PC-3 (cell line): Measurements from ENCODE around the gene TYW1. TPM values are rescaled to one million over a fixed set of nuclear protein-coding genes. Genes with fewer than 3 reads are reported as not detected.
"Not testable (repeated sequence)": the region's sequence is repeated elsewhere in the genome, so short reads cannot be mapped to it uniquely, and the experiment has no call there.

ENCODE experiments used
- ATAC-seq: fragments of 200-7000 bp; cut with Tn5 transposase; 2 replicates; pipeline ENCODE4 v1.9.1; 2020; ENCODE audit warnings: mild to moderate bottlenecking, moderate library complexity
- Bru-seq: library from RNA; stranded (reverse); fragments of 400-500 nt; gene quantifications from one replicate; lab custom pipeline; 2021; lab: Mats Ljungman, UMichigan
- BruChase-seq, 2 experiments: library from RNA; stranded (reverse); fragments of 400-500 nt; gene quantifications; one replicate each; lab custom pipeline; 2021; lab: Mats Ljungman, UMichigan
- BruUV-seq: library from RNA; stranded (reverse); fragments of 400-500 nt; replicated peaks from 2 replicates; lab custom pipeline; 2021; lab: Mats Ljungman, UMichigan
- CTCF ChIA-PET: fragments of 300-600 bp; sonication (Branson Sonifier 250); formaldehyde crosslinking; loops from one replicate; lab custom pipeline; 2022; ENCODE audit warnings: antibody characterized with exemption; lab: Charles Lee
- POLR2A ChIA-PET: fragments of 300-600 bp; sonication (Branson Sonifier 250); formaldehyde crosslinking; loops from one replicate; lab custom pipeline; 2022; ENCODE audit warnings: antibody characterized with exemption; ENCODE audit not compliant: unreplicated experiment; lab: Charles Lee
- DNase-seq: peaks from one replicate; pipeline ENCODE4 v3.0.0-alpha.2; 2015
- H2AFZ ChIP-seq: fragments of 300-600 bp; sonication (generic); 2 replicates; pipeline ENCODE4 v1.6.0; 2016; ENCODE audit warnings: antibody characterized with exemption, low read length
- H3F3A ChIP-seq: fragments of 300-600 bp; sonication (generic); one replicate; pipeline ENCODE4 v1.6.0; 2017; ENCODE audit warnings: antibody characterized with exemption, low read length, control low read depth, mild to moderate bottlenecking; ENCODE audit not compliant: unreplicated experiment
- H3K27ac ChIP-seq: fragments of 300-600 bp; sonication (generic); 2 replicates; pipeline ENCODE4 v1.5.1; 2016; ENCODE audit warnings: mild to moderate bottlenecking, low read length
- H3K27me3 ChIP-seq: fragments of 300-600 bp; sonication (generic); 2 replicates; pipeline ENCODE4 v1.6.1; 2016; ENCODE audit warnings: low read length, mixed read lengths
- H3K36me3 ChIP-seq: fragments of 300-600 bp; sonication (generic); 2 replicates; pipeline ENCODE4 v1.6.1; 2016; ENCODE audit warnings: low read depth, mixed run types, low read length, mixed read lengths
- H3K4me1 ChIP-seq: fragments of 300-600 bp; sonication (generic); 2 replicates; pipeline ENCODE4 v1.5.1; 2016; ENCODE audit warnings: low read length; ENCODE audit not compliant: insufficient read depth
- H3K4me2 ChIP-seq: fragments of 300-600 bp; sonication (generic); 2 replicates; pipeline ENCODE4 v1.6.0; 2016; ENCODE audit warnings: low read length
- H3K4me3 ChIP-seq: fragments of 300-600 bp; sonication (generic); 2 replicates; pipeline ENCODE4 v1.5.1; 2016; ENCODE audit warnings: mild to moderate bottlenecking, low read length, mixed read lengths
- H3K79me2 ChIP-seq: fragments of 300-600 bp; sonication (generic); 2 replicates; pipeline ENCODE4 v1.6.1; 2017; ENCODE audit warnings: low read length, mixed read lengths
- H3K9ac ChIP-seq: fragments of 300-600 bp; sonication (generic); 2 replicates; pipeline ENCODE4 v1.6.0; 2016; ENCODE audit warnings: mild to moderate bottlenecking, low read length
- H3K9me2 ChIP-seq: fragments of 300-600 bp; sonication (generic); replicated peaks from 2 replicates; pipeline ENCODE4 v1.6.1; 2016; ENCODE audit warnings: mixed run types, low read length, mixed read lengths
- H3K9me3 ChIP-seq: fragments of 300-600 bp; sonication (generic); 2 replicates; pipeline ENCODE4 v1.6.1; 2016; ENCODE audit warnings: low read length, mixed read lengths
- H4K20me1 ChIP-seq: fragments of 300-600 bp; sonication (generic); 2 replicates; pipeline ENCODE4 v1.6.1; 2016; ENCODE audit warnings: low read length, mixed read lengths
- EZH2 ChIP-seq: fragments of 300-600 bp; sonication (generic); IDR thresholded peaks from one replicate; pipeline ENCODE4 v1.6.1; 2017; ENCODE audit warnings: antibody characterized with exemption, mild to moderate bottlenecking, low read length; ENCODE audit not compliant: unreplicated experiment
- EZH2phosphoT487 ChIP-seq: fragments of 300-600 bp; sonication (generic); IDR thresholded peaks from 2 replicates; pipeline ENCODE4 v1.6.1; 2018; ENCODE audit warnings: mild to moderate bottlenecking, antibody characterized with exemption, low read length, borderline replicate concordance
- intact Hi-C: fragments of 100-400 bp; cut with micrococcal nuclease; formaldehyde crosslinking; loops from 2 replicates; pipeline ENCODE4 v1.9.0; 2023
- long read RNA-seq: library from polyadenylated mRNA; unstranded; transcript quantifications from one replicate; pipeline ENCODE4 v2.0.0, GENCODE V29; 2021; ENCODE audit not compliant: unreplicated experiment
- total RNA-seq: library from RNA; depleted of rRNA; stranded (reverse); fragments of >200 nt; gene quantifications from 2 replicates; pipeline ENCODE4 v1.2.3, GENCODE V29; 2014; rRNA removed
- TF ChIP-seq, protein P1 (sequence below): fragments of 300-600 bp; sonication (generic); conservative IDR thresholded peaks from 2 replicates; pipeline ENCODE4 v1.5.1; 2017; ENCODE audit warnings: antibody characterized with exemption, low read depth, mild to moderate bottlenecking, low read length

Gene TYW1, protein sequence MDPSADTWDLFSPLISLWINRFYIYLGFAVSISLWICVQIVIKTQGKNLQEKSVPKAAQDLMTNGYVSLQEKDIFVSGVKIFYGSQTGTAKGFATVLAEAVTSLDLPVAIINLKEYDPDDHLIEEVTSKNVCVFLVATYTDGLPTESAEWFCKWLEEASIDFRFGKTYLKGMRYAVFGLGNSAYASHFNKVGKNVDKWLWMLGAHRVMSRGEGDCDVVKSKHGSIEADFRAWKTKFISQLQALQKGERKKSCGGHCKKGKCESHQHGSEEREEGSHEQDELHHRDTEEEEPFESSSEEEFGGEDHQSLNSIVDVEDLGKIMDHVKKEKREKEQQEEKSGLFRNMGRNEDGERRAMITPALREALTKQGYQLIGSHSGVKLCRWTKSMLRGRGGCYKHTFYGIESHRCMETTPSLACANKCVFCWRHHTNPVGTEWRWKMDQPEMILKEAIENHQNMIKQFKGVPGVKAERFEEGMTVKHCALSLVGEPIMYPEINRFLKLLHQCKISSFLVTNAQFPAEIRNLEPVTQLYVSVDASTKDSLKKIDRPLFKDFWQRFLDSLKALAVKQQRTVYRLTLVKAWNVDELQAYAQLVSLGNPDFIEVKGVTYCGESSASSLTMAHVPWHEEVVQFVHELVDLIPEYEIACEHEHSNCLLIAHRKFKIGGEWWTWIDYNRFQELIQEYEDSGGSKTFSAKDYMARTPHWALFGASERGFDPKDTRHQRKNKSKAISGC
- total RNA-seq: 12.8 and 13.4 TPM in 2 replicates
- Bru-seq, nascent RNA: percentile 76 among the genes with signal in this experiment
- BruChase-seq, experiment 1, labeled RNA remaining after a 6-hour chase: percentile 66 among the genes with signal in this experiment
- percentile 68 among the genes with signal in this experiment for BruChase-seq, experiment 2, labeled RNA remaining after a 2-hour chase
- long read RNA-seq, transcript TYW1-201 (16 exons, 3,348 nt): major isoform, 56 of 98 reads
- long read RNA-seq, partial matches to known transcripts: 24 of 98 reads
- long read RNA-seq, other reads (novel, unspliced or antisense): 18 of 98 reads

DNA sequence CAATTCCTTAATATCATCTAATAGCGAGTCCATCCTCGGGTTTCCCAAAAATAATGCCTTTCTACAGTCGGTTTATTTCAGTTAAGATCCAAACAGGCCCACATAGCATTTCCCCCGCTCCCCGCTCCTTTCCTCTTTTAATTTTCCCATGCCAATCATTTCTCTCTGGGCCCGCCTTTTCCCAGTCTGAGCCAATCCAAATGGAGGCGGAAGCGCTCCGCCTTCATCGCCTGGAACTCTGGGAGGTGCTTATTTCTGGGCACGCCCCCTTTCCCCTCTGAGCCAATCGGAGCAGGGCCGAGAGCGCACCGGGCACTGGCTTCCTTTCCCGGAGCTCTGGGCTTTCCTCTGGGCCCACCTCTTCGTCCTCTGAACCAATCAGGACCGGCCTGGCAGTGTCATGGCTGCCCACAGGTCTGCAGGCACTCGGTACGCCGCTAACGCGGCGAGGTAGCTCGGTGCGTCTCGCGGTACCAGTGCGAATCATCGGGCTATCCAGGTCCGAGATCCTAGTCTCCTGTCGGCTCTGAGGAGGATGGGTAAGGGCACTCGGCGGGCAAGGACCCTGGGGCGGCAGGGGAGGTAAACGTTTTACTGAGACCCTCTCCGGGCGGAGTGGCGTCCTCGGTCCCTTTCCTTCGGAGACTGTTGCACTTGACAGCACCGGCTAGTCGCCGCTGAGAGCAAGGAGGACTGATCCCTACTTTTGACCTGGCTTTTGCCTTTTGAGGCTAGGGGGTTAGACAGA, at the start of gene TYW1:
TYW1 (plus strand) TSS at position 390 of the 748 bp plus-strand sequence; CDS start at position 536, 146 bp downstream.
- Histone ChIP-seq H3K4me3 (peak within 1 kb of the TSS; percentile 74), H2AFZ (peak within 1 kb of the TSS; percentile 86), H3K9ac (peak within 1 kb of the TSS; percentile 78), H3K27ac (0 out of 2 replicates have a peak within 1 kb of the TSS, but pooled peaks have one; percentile 34), H3K4me2 (peak within 1 kb of the TSS; percentile 86), H3K79me2 (peaks cover 40% of the 10 kb centered on the region)
- H3K36me3 ChIP-seq, H3F3A ChIP-seq, H3K27me3 ChIP-seq, H3K9me3 ChIP-seq, H3K9me2 ChIP-seq, H3K4me1 ChIP-seq, BruUV-seq, H4K20me1 ChIP-seq: not testable (repeated sequence)
- intact Hi-C loops: loop anchor here (1.0 to 2.0 kb wide), 2 partner anchors 76 to 152 kb away; partner anchors contain the start of gene TMEM248
- ATAC-seq: peak; percentile 90
- ChIA-PET CTCF (interaction anchor here (0.6 kb wide), 1 partner anchor 966 kb away, joined by 18 read pairs; no protein-coding TSS in a partner anchor), POLR2A (interaction anchor here (0.6 to 0.7 kb wide), 2 partner anchors 76 to 152 kb away, joined by 4 to 13 read pairs; partner anchors contain the start of gene TMEM248)
- peak; percentile 98 for DNase-seq

GRCh38 chr7:66948480-66949109, 48.0 kb upstream of the TYW1 start:
- Histone ChIP-seq H3K4me1 (peaks cover 18% of the 10 kb centered on the region), H3K36me3 (peaks cover 27% of the 10 kb centered on the region), H3K79me2 (no peaks in the 10 kb centered on the region), H3K4me2 (no peak overlapping the region), H3K27me3 (no peaks in the 10 kb centered on the region), H3K4me3 (no peak overlapping the region), H4K20me1 (no peaks in the 10 kb centered on the region), H3K9me2 (no peaks in the 10 kb centered on the region), H3K9me3 (no peaks in the 10 kb centered on the region), H3K27ac (no peak overlapping the region), H3F3A (no peaks in the 10 kb centered on the region), H3K9ac (no peak overlapping the region), H2AFZ (no peak overlapping the region)
- DNase-seq (no peak), ATAC-seq (no peak)
- CTCF ChIA-PET: no interaction called here
- intact Hi-C loops: no loop called here
- no peak for TF ChIP-seq EZH2
- TF ChIP-seq, protein P1, sequence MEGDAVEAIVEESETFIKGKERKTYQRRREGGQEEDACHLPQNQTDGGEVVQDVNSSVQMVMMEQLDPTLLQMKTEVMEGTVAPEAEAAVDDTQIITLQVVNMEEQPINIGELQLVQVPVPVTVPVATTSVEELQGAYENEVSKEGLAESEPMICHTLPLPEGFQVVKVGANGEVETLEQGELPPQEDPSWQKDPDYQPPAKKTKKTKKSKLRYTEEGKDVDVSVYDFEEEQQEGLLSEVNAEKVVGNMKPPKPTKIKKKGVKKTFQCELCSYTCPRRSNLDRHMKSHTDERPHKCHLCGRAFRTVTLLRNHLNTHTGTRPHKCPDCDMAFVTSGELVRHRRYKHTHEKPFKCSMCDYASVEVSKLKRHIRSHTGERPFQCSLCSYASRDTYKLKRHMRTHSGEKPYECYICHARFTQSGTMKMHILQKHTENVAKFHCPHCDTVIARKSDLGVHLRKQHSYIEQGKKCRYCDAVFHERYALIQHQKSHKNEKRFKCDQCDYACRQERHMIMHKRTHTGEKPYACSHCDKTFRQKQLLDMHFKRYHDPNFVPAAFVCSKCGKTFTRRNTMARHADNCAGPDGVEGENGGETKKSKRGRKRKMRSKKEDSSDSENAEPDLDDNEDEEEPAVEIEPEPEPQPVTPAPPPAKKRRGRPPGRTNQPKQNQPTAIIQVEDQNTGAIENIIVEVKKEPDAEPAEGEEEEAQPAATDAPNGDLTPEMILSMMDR: no peak
- TF ChIP-seq EZH2phosphoT487: no peak
- POLR2A ChIA-PET: interaction anchor here (0.6 kb wide), 1 partner anchor 37 kb away, joined by 3 read pairs; no protein-coding TSS in a partner anchor
- BruUV-seq: no TSS peak
